HG03432 (cell line): Measurements from ENCODE around the gene PROB1.
A peak's percentile ranks its signal among the peaks of the same experiment; 100 is the strongest.
"Not testable (repeated sequence)": the region's sequence is repeated elsewhere in the genome, so short reads cannot be mapped to it uniquely, and the experiment has no call there.

Experiments used
- ATAC-seq: cut with Tn5 transposase; IDR thresholded peaks from one replicate; pipeline ENCODE4 v1.9.1; 2021; ENCODE audit warnings: mild to moderate bottlenecking, moderate library complexity; ENCODE audit not compliant: unreplicated experiment

The PROB1 gene

GRCh38 chr5:139392678-139393496 is 2.0 kb downstream of the PROB1 start:
- ATAC-seq, result peak; percentile 59

- no peak for ATAC-seq
These were observed 2.6 kb downstream of the PROB1 start for GRCh38 chr5:139392324-139392677.

- ATAC-seq, result peak; percentile 0
These were observed 3.2 kb downstream of the PROB1 start for GRCh38 chr5:139391570-139392323.

GRCh38 chr5:139390639-139391569 is 4.0 kb downstream of the PROB1 start:
- ATAC-seq, result no peak

GRCh38 chr5:139389701-139390638 is 4.9 kb downstream of the PROB1 start, which contains the start of gene MZB1:
Gene MZB1 (minus strand): TSS chr5:139389913. CDS start chr5:139389856, 57 bp downstream.
- peak; percentile 39 for ATAC-seq

GRCh38 chr5:139388198-139388821 is 6.6 kb downstream of the PROB1 start:
- ATAC-seq, result no peak

- ATAC-seq, result no peak
These were observed 7.2 kb downstream of the PROB1 start for GRCh38 chr5:139387611-139388197.

- not testable (repeated sequence) for ATAC-seq
These were observed 7.9 kb downstream of the PROB1 start for GRCh38 chr5:139386956-139387355.

GRCh38 chr5:139386050-139386438 is 8.9 kb downstream of the PROB1 start:
- no peak for ATAC-seq

GRCh38 chr5:139385061-139386049 is 9.5 kb downstream of the PROB1 start:
- no peak for ATAC-seq

- no peak for ATAC-seq
These were observed 10.3 kb downstream of the PROB1 start for GRCh38 chr5:139384591-139385051.

GRCh38 chr5:139383993-139384590 is 10.8 kb downstream of the PROB1 start:
- ATAC-seq, result no peak

GRCh38 chr5:139383275-139383992 is 11.5 kb downstream of the PROB1 start, which contains the start of gene SLC23A1:
Gene SLC23A1 (minus strand): TSS chr5:139383297. CDS start chr5:139383253, 44 bp downstream.
- no peak for ATAC-seq

- no peak for ATAC-seq
These were observed 12.1 kb downstream of the PROB1 start for GRCh38 chr5:139382807-139383206.

GRCh38 chr5:139381837-139382761 is 12.8 kb downstream of the PROB1 start:
- no peak for ATAC-seq
